Ramos (cell line): ENCODE data around the gene TMEM184B.

Experiments used
- in situ Hi-C: fragments of 300-500 bp; cut with MboI; formaldehyde crosslinking; loops from one replicate; pipeline ENCODE4 v1.14.3; 2022; ENCODE audit warnings: low sequenced_read_pairs; ENCODE audit not compliant: unreplicated experiment

TMEM184B gene

GRCh38 chr22:38284042-38284402, 11.2 kb upstream of the TMEM184B start:
- in situ Hi-C loops, result no loop called here

- in situ Hi-C loops, result no loop called here
Measured at GRCh38 chr22:38282397-38282796, 9.6 kb upstream of the TMEM184B start.

GRCh38 chr22:38276166-38276565, 3.4 kb upstream of the TMEM184B start:
- in situ Hi-C loops, result no loop called here

- in situ Hi-C loops, result no loop called here
Measured at GRCh38 chr22:38273135-38273826, 471 bp upstream of the TMEM184B start.

- in situ Hi-C loops, result no loop called here
Measured at GRCh38 chr22:38271927-38272372, 860 bp downstream of the TMEM184B start.

- in situ Hi-C loops, result no loop called here
Measured at GRCh38 chr22:38271101-38271500, 1.7 kb downstream of the TMEM184B start.

- in situ Hi-C loops, result no loop called here
Measured at GRCh38 chr22:38270091-38270992, 2.5 kb downstream of the TMEM184B start.

GRCh38 chr22:38269466-38269865, 3.3 kb downstream of the TMEM184B start:
- in situ Hi-C loops, result no loop called here

GRCh38 chr22:38267086-38267485, 5.7 kb downstream of the TMEM184B start:
- in situ Hi-C loops, result no loop called here

GRCh38 chr22:38266120-38266519, 6.7 kb downstream of the TMEM184B start:
- in situ Hi-C loops, result no loop called here

GRCh38 chr22:38264322-38264843, 8.4 kb downstream of the TMEM184B start:
- in situ Hi-C loops, result no loop called here

- in situ Hi-C loops, result no loop called here
Measured at GRCh38 chr22:38262051-38262795, 10.6 kb downstream of the TMEM184B start.

GRCh38 chr22:38260761-38261681, 11.8 kb downstream of the TMEM184B start:
- in situ Hi-C loops, result no loop called here

GRCh38 chr22:38259370-38259769, 13.4 kb downstream of the TMEM184B start:
- in situ Hi-C loops, result no loop called here

- in situ Hi-C loops, result no loop called here
Measured at GRCh38 chr22:38258895-38259294, 13.9 kb downstream of the TMEM184B start.

- in situ Hi-C loops, result no loop called here
Measured at GRCh38 chr22:38257650-38258250, 15.1 kb downstream of the TMEM184B start.

GRCh38 chr22:38257181-38257580, 15.6 kb downstream of the TMEM184B start:
- in situ Hi-C loops, result no loop called here

- in situ Hi-C loops, result no loop called here
Measured at GRCh38 chr22:38255697-38256096, 17.1 kb downstream of the TMEM184B start.

- in situ Hi-C loops, result no loop called here
Measured at GRCh38 chr22:38251341-38251692, 21.5 kb downstream of the TMEM184B start.
